CMK (cell line): Measurements from ENCODE around the gene PCDHGB7.
"Not testable (repeated sequence)": the region's sequence is repeated elsewhere in the genome, so short reads cannot be mapped to it uniquely, and the experiment has no call there.

Source experiments
- DNase-seq: peaks from one replicate; pipeline ENCODE4 v3.0.0-alpha.2; 2010; ENCODE audit warnings: low read depth

The PCDHGB7 gene

DNA sequence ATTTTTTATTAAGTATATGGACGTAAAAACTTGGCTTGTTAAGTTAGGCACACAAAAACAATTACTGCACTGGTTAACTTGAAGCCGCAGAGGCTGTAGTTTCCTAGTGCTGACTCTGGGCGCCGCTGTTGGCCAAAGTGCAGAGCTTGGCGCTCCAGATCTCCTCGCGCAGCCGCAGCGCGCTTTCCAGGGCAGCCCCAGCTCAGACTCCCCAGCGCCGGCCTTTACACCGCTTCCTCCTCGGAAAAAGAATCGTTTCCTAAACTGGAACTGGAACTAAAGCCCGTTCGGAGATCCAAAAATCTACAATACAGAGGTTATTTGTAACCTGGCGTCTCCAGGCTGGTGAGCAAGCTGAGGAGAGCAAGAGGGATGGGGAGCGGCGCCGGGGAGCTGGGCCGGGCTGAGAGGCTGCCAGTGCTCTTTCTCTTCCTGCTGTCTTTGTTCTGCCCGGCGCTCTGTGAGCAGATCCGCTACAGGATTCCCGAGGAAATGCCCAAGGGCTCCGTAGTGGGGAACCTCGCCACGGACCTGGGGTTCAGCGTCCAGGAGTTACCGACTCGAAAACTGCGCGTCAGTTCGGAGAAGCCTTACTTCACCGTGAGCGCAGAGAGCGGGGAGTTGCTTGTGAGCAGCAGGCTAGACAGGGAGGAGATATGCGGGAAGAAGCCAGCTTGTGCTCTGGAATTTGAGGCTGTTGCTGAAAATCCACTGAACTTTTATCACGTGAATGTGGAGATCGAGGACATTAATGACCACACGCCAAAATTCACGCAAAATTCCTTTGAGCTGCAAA lies 19.5 kb upstream of the PCDHGB7 start, which contains the start of gene PCDHGB5:
Gene PCDHGB5, plus strand, starts transcription at position 192 of the 796 bp plus-strand sequence. Its CDS starts 181 bp downstream, at position 373.
- DNase-seq = not testable (repeated sequence)

DNA sequence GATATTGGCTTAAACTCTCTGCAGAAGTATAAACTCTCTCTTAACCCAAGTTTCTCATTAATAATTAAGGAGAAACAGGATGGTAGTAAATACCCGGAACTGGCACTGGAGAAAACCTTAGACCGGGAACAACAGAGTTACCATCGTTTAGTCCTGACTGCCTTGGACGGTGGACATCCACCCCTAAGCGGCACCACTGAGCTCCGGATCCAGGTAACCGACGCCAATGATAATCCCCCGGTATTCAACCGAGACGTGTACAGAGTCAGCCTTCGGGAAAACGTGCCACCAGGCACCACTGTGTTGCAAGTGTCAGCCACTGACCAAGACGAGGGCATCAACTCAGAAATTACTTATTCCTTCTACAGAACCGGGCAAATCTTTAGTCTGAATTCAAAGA lies 18.9 kb upstream of the PCDHGB7 start:
- DNase-seq = no peak

DNA sequence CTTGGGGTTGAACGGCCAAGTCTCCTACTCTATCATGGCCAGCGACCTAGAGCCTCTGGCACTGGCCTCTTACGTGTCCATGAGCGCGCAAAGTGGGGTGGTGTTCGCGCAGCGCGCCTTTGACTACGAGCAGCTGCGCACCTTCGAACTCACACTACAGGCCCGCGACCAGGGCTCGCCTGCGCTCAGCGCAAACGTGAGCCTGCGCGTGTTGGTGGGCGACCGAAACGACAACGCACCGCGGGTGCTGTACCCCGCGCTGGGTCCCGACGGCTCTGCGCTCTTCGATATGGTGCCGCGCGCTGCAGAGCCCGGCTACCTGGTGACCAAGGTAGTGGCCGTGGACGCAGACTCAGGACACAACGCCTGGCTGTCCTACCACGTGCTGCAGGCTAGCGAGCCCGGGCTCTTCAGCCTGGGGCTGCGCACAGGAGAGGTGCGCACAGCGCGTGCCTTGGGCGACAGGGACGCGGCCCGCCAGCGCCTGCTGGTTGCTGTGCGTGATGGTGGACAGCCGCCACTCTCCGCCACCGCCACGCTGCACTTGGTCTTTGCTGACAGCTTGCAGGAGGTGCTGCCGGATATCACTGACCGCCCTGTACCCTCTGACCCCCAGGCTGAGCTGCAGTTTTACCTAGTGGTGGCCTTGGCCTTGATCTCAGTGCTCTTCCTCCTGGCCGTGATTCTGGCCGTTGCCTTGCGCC lies 17.8 kb upstream of the PCDHGB7 start:
- no peak for DNase-seq

DNA sequence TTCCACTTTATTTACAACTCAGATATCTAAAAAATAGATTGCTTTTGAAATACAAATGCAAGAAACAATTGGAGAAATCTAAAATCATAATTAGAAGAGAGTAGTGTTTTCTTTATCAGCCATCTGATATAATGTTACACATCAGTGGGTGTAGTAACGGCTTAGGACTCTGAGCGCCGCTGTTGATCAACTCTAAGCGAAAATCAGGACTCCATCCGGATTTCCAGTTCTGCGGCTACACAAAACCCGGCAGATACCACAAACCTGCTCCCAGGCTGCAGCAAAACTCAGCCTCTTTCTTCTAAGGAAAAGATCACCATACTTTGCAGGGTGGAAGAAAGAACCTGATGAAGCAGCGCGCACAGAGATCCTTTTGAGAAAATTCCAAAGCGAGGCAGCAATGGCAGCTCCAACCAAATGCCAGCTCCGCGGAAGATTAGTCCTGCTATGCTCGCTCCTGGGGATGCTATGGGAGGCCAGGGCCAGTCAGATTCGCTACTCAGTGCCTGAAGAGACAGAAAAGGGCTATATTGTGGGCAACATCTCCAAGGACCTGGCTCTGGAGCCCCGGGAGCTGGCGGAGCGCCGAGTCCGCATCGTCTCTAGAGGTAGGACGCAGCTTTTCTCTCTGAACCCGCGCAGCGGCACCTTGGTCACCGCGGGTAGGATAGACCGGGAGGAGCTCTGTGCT lies 14.8 kb upstream of the PCDHGB7 start, which contains the start of gene PCDHGA9:
Gene PCDHGA9, plus strand, starts transcription at position 226 of the 691 bp plus-strand sequence. Its CDS starts 175 bp downstream, at position 401.
- no peak for DNase-seq

- DNase-seq = no peak
Measured at GRCh38 chr5:141403387-141403786, 14.1 kb upstream of the PCDHGB7 start.

- DNase-seq = not testable (repeated sequence)
Measured at GRCh38 chr5:141407790-141408505, 9.5 kb upstream of the PCDHGB7 start, which contains the start of gene PCDHGB6. Gene PCDHGB6, plus strand, starts transcription at chr5:141408021. Its CDS starts 182 bp downstream, at chr5:141408203.

DNA sequence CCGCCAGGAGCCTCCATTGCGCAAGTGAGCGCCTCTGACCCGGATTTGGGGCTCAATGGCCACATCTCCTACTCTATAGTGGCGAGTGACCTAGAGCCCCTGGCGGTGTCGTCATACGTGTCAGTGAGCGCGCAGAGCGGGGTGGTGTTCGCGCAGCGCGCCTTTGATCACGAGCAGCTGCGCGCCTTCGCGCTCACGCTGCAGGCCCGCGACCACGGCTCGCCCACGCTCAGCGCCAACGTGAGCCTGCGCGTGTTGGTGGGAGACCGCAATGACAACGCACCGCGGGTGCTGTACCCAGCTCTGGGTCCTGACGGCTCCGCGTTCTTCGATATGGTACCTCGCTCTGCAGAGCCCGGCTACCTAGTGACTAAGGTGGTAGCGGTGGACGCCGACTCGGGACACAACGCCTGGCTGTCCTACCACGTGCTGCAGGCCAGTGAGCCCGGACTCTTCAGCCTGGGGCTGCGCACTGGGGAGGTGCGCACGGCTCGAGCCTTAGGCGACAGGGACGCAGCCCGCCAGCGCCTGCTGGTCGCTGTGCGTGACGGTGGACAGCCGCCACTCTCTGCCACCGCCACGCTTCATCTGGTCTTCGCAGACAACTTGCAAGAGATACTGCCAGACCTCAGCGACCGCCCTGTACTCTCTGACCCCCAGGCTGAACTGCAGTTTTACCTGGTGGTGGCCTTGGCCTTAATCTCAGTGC lies 7.7 kb upstream of the PCDHGB7 start:
- DNase-seq = no peak

- no peak for DNase-seq
Measured at GRCh38 chr5:141411575-141411974, 5.9 kb upstream of the PCDHGB7 start.

DNA sequence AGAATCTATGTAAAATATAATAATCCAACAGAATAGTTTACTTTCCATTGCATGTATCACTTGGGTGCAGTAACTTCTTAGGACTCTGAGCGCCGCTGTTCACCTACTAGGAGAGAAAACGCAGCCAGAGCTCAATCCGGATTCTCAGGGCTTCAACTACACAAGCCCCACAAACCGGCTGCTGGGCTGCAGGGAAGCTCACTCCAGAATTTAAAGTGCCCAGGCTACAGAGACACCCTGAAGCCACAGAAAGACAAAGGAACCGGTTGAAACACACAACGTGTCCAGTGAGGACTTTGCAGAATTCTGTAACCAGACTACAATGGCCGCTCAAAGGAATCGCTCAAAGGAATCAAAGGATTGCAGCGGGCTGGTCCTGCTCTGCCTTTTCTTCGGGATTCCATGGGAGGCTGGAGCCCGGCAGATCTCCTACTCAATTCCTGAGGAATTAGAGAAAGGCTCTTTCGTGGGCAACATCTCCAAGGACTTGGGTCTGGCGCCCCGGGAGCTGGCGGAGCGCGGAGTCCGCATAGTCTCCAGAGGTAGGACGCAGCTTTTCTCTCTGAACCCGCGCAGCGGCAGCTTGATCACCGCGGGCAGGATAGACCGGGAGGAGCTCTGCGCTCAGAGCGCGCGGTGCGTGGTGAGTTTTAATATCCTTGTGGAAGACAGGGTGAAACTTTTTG lies 4.5 kb upstream of the PCDHGB7 start, which contains the start of gene PCDHGA10:
Gene PCDHGA10, plus strand, starts transcription at position 134 of the 686 bp plus-strand sequence. Its CDS starts 189 bp downstream, at position 323.
- DNase-seq = no peak

GRCh38 chr5:141413540-141414069 lies 3.9 kb upstream of the PCDHGB7 start:
- no peak for DNase-seq

GRCh38 chr5:141414548-141415274 lies 2.8 kb upstream of the PCDHGB7 start:
- DNase-seq = not testable (repeated sequence)

GRCh38 chr5:141415275-141415618 lies 2.2 kb upstream of the PCDHGB7 start:
- not testable (repeated sequence) for DNase-seq

DNA sequence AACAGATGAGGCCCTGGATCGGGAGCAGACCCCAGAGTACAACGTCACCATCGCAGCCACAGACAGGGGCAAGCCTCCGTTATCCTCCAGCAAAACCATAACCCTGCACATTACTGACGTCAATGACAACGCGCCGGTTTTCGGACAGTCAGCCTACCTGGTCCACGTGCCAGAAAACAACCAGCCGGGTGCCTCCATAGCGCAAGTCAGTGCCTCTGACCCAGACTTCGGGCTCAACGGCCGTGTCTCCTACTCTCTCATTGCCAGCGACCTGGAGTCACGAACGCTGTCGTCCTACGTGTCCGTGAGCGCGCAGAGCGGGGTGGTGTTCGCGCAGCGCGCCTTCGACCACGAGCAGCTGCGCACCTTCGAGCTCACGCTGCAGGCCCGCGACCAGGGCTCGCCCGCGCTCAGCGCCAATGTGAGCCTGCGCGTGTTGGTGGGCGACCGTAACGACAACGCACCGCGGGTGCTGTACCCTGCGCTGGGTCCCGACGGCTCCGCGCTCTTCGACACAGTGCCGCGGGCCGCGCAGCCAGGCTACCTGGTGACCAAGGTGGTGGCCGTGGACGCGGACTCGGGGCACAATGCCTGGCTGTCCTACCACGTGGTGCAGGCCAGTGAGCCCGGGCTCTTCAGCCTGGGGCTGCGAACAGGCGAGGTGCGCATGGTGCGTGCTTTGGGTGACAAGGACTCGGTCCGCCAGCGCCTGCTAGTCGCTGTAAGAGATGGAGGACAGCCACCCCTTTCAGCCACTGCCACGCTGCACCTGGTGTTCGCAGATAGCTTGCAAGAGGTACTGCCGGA lies 1.8 kb downstream of the PCDHGB7 start:
- DNase-seq = no peak

DNA sequence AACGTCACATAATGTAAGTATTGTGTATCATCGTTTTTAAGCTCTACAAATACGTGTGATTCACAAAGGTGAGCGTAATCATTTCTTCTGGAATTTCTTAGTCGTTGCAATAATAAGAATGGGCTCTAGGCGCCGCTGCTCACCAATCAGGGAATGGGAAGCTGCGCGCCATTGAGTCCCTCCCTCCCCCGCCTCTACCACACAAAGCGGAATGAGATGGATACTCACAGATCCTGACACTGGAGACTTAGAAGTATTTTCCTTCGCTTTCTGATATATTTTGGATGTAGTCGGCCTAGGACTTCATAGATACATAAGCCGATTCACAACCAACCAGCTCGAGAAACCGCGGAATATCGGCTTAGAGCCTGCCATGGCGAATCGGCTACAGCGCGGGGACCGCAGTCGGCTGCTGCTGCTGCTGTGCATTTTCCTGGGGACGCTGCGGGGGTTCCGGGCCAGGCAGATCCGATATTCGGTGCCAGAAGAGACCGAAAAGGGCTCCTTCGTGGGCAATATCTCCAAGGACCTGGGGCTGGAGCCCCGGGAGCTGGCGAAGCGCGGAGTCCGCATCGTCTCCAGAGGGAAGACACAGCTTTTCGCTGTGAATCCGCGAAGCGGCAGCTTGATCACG lies 3.5 kb downstream of the PCDHGB7 start, which contains the start of gene PCDHGA11:
Gene PCDHGA11, plus strand, starts transcription at position 197 of the 634 bp plus-strand sequence. Its CDS starts 177 bp downstream, at position 374.
- no peak for DNase-seq

GRCh38 chr5:141421489-141421855 lies 4.0 kb downstream of the PCDHGB7 start:
- no peak for DNase-seq

- DNase-seq = no peak
Measured at GRCh38 chr5:141422742-141423291, 5.3 kb downstream of the PCDHGB7 start.

GRCh38 chr5:141427783-141428426 lies 10.4 kb downstream of the PCDHGB7 start:
- no peak for DNase-seq
